Esophagus muscularis mucosa (tissue), 3 donors: ENCODE results near the gene KPNA1.

Source experiments
- CTCF ChIP-seq, 3 experiments: fragments of 200-600 bp in 2 of 3; fragments of 450-650 bp in 1 of 3; sonication (generic) in 2 of 3; IDR thresholded peaks; one replicate each; pipeline ENCODE4 v1.5.1; 2017 to 2019; ENCODE audit warnings: antibody characterized with exemption in 3 of 3, mild to moderate bottlenecking in 2 of 3, moderate library complexity in 1 of 3
- EP300 ChIP-seq: sonication (generic); formaldehyde crosslinking; IDR thresholded peaks from one replicate; pipeline ENCODE4 v1.6.1; 2017; ENCODE audit warnings: antibody characterized with exemption

- TF ChIP-seq CTCF (IDR thresholded peaks at IDR 0.05) (no peak), EP300 (no peak)
Observed at GRCh38 chr3:122538956-122539490, 24.3 kb upstream of the KPNA1 start.
